Effector CD4-positive, alpha-beta T cell (primary cell): ENCODE measurements around the gene TRA2A.
"Not testable (repeated sequence)": the region's sequence is repeated elsewhere in the genome, so short reads cannot be mapped to it uniquely, and the experiment has no call there.

Experiments
- DNase-seq: peaks from one replicate; pipeline ENCODE4 v3.0.0-alpha.2; 2020
- total RNA-seq: gene quantifications from one replicate; lab custom pipeline; 2026; lab: John Stamatoyannopoulos, UW

The TRA2A gene
- 252 reads per million, percentile 94 among the genes with 10 or more reads in this experiment for total RNA-seq

DNA sequence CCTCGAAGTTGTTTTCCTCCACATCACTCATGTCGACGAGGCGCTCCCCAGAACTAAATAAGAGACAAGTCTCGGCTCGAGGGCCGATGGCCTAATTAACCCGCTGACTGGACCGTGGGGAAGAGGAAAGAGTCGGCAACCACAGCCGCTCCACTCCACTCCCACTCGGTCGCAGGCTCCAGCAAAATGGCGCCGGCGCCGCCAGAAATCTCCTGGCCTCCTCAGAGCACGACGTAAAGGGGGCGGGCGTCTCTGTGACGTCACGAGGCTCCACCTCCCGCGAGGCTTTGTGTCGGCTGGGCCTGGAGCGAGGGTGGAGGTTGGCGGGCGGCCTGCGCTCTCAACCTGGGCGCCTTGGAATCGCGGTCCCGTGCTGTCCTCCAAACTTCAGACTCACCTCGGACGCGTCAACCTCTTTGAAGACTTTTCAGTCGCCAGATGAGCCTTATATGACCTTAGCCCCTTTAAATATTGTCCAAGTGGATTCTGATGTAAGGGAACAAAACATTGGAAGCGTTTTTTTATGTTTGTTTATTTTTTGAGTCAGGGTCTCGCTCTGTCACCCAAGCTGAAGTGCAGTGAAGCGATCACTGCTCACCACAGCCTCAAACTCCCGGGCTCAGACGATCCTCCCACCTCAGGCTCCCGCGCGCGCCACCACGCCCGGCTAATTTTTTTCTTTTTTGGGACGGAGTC lies at the start of gene TRA2A:
Gene TRA2A, minus strand, starts transcription at position 188 of the 696 bp plus-strand sequence. Its CDS starts 157 bp downstream, at position 31.
- peak; percentile 96 for DNase-seq

DNA sequence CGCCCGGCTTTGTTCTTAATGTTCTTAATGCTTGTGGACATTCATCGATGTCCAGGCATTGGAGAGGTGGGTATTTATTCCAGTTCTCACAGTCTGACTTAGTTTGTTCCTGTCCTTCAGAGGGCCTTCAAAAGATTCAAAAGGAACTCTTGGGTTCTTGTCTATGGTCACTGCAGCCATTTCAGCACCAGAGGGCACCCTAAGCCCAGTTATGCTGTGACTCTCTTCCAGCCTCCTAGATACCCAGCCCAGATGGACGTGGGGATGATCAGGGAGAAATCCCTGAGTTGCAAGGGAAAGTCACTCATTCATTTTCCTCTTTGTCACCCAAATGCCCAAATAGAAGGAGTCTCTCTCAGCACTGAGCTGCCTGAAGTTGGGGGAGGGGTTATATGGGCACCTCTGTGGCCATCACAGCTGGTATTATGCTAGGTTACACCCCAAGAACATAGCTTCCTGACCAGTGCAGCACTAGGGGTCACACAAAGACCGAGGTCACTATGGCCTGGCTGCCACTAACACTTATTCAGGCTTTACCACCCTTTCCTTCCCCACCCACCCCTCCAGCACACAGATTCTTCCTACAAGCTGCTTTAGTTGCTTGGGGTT lies 38.9 kb upstream of the TRA2A start:
- DNase-seq: peak; percentile 54

DNA sequence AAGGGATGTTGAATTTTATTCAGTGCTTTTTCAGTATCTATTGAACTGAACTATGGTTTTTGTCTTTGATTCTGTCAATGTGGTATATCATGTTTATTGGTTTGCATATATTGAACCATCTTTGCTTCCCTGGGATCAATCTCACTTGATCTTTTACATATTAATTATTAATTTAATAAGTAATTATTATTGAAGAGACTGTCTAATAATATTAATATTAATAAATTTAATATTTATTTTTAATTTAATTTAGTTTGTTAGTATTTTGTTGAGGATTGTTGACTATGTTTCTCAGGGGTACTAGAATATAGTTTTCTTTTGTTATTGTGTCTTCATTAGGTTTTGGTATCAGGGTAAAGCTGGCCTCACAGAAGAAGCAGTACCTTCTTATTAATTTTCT lies 26.5 kb upstream of the TRA2A start:
- no peak for DNase-seq

DNA sequence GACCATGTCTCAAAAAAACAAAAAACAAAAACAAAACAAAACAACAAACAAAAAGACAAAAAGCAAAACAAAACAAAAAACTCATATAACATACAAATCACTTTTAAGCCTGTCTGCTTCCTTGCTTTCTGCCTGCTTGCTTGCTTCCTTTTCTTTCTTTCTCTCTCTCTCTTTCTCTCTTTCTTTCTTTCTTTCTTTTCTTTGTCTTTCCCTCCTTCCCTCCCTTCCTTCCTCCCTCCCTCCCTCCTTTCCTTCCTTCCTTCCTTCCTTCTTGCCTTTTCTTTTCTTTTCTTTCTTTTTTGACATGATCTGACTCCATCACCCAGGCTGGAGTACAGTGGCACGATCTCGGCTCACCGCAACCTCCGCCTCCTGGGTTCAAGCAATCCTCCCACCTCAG lies 15.9 kb upstream of the TRA2A start:
- DNase-seq: no peak

DNA sequence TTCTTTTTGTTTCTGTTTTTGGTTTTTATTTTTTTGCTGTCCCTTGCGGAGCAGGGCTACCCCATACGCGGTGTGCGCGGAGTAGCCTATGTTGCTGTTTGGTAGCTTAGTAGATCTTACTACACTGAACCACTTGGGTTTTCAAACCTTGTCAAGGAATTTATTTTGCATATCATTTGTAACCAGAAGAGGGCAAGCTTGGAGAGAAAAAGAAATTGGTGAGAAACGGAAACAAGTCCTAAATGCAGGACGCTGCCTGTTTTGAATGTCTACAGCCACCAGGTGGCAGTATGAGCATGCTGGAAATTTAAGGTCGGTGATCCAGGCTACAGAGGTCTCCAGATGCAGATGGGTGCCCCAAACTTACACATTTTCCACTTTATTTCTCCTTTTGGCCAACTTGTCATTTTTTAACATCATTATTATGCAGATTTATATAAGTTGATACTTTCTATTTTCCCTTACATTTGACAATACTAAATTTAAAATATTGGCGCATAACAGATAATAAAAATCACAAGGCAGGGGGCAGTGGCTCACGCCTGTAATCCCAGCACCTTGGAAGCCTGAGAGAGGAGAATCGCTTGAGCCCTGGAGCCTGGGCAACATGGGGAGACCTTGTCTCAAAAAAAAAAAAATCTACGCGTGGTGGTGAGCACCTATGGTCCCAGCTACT lies 15.3 kb upstream of the TRA2A start:
- DNase-seq: peak; percentile 70

DNA sequence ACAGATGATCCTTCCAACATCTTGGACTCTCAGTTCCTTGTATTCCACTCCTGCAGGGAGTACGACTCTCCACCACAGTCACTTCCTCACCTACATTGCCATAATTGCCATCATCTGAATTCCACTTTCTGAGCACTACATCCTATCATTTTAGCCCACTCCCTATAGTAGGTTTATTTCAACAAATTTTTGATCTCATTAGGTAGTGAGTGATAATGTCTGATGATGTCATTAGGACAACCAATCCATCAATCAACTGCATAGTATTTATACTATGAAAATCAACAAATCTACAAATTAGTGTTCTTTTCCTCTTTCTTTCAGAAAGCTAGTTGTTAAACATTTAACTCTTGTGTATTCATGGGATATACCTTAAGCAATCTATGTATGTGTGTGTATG lies 13.7 kb upstream of the TRA2A start:
- DNase-seq: no peak

DNA sequence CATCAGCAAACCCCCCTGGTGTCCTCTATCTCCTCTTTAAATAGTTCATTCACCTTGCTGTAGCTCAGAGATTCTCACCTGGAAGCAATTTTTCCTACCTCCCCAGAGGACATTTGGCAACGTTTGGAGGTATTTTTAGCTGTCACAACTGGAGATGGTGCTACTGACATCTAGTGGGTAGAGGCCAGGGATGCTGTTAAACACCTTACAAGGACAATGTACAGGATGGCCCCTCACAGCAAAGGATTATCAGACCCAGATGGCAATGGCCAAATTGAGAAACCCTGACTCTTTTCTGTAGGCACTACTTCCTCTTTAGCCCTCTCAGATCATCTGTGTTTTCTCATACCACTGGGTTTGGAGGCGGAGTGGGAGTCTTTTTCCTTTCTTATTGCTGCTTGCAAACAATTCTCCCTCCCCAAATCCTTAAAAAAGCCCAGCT lies 13.2 kb upstream of the TRA2A start:
- no peak for DNase-seq

DNA sequence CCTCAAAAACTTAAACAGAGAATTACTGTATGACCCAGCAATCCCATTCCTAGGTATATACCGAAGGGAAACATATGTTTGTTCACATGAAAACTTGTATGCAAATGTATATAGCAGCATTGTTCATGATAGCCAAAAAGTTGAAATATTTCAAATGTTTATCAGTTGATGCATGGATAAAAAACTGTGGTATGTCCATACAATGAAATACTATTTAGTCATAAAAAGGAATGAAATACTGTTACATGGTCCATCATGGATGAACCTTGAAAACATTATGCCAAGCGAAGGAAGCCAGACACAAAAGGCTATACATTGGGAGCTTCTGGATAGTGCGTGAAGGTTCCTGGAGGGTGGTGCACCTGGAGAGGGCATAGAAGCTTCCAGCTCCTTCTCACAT lies 11.0 kb upstream of the TRA2A start:
- DNase-seq: no peak

DNA sequence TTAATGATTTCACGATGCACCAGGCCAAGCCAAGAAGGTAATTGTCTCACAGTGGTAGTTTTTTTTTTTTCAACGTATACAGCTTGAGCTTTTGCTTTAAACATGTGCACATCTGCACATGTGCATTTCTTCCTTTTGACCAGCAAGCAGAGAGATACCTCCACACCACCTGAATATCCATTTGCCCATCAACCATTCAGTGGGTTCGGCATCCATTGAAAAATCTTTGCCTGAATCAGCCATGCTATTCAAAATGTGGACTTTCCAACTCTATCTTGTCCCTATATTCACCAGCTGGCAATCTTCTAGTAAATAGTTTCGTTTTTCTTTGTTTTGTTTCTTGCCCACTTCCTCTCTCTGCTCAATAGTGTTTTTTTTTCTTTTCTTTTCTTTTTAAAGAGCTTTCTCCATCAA lies 7.7 kb upstream of the TRA2A start:
- no peak for DNase-seq

DNA sequence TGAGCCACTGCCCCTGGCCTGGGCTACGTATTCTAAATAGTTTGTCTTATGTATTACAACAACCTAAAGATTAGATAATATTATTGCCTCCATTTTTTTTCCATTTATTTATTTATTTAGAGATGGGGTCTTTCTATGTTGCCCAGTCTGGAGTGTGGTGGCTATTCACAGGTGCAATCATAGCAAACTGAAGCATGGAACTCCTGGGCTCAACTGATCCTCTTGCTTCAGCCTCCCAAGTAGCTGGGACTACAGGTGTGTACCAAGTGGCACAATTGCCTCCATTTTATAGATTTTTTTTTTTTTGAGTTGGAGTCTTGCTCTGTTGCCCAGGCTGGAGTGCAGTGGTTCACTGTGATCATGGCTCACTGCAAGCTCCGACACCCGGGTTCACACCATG lies 6.5 kb upstream of the TRA2A start:
- DNase-seq: no peak

DNA sequence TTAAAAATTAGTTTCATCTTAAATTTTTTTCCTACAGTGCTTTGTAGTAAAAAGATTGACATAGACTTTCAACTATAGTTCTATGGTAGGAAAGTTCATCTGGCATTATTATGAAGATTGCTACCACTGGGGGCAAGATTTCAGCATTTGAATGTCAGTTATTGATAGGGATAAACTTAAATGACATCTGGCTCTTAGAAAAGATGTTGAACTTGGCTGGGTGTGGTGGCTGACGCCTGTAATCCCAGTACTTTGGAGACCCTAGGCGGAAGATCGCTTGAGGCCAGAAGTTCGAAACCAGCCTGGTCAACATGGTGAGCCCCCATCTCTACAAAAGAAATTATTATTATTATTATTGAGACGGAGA lies 1.4 kb upstream of the TRA2A start:
- no peak for DNase-seq

DNA sequence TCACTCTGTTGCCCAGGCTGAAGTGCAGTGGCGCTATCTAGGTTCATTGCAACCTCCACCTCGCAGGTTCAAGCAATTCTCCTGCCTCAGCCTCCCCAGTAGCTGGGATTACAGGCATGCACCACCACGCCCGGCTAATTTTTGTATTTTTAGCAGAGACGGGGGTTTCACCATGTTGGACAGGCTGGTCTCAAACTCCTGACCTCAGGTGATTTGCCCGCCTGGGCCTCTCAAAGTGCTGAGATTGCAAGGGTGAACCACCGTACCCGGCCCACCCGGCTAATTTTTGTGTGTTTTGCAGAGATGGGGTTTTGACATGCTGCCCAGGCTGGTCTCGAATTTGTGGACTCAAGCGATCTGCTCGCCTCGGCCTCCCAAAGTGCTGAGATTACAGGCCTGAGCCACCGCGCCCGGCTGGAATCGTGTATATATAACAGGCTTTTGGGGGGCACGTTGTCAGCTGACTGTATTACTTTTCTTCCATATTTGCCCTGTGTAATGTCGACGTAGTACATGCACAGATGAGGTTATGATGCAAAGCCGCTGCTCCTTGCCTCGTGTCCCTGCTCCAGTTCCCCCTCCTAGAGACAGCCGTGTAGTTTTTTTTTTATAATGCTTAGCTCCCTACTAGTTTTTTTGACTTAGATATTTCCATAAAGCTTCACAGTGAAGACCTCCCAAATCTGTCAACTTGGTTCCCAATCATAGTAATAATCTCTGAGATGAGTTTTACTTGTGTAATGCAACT lies 883 bp upstream of the TRA2A start:
- no peak for DNase-seq

DNA sequence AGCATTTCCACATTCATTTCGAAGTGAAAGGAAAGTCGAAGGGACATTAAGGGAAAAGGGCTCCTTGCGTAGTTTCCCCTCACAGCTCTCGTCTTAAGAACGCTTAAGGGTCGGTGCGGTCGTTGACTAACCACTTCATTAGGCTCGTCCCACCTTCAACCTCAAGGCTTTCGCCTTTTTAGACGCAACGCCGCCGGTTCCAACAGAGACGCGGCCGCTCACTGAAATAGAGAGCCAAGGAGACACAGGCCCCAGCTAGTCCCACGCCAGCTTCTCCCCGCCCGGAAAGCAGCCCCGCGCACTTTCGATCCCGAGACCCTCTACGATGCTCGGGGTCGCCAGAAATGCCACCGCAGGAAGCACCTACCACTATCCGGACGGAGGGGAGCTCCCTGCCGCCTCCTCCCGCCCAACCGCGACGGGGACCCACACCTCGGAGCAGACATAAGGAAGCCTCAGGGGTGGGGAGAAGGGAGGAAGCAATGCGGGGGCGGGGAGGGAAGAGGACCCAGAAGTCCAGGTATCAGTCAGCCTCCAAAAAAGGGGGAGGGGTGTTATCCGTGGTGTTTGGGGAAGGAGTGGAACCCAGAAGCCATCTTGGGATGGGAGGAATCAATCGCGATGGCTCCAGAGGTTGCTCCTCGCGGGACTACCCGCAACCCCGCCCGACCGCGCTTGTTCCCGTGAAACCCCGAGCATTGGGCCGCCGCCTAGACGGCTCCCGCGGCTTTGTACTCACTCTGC lies 559 bp downstream of the TRA2A start:
- peak; percentile 28 for DNase-seq

DNA sequence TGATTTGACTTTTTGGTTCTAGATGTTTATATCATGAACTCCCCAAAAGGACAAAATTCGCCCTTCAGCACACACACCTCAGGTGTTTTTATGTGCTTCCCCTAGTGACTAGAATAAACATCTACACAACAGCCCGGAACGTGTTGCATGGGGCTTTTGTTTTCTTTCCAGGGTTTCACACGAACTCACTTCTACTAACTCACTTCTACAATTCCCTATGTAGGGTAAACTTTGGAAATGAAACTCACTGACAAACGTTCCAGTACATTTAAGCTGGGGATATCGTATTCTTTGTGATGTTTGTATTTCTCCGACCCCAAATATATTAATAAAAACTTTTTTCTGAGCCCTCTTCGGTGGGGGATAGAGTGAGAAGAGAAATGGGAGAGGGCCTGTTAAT lies 1.4 kb downstream of the TRA2A start:
- peak; percentile 29 for DNase-seq

DNA sequence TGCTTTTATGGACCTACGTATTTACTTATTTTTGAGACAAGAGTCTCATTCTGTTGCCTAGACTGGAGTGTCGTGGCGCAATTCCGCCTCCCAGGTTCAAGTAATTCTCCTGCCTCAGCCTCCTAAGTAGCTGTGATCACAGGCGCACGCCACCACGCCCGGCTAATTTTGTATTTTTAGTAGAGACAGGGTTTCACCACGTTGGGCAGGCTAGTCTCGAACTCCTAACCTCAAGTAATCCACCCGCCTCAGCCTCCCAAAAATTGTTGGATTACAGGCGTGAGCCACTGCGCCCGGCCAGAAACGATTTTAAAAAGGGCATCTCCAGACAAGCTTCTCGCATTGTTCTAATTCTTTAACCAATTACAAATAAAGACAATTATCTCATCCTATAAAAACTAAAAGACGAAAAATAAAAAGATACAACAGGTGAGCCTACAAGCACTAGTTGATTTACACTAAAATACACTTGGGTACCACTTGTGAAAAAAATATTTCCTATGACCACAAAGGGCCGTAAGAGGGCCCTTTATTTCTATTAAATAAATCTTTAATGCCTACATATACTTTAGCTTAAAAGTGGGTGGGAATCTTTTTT lies 2.4 kb downstream of the TRA2A start:
- no peak for DNase-seq

DNA sequence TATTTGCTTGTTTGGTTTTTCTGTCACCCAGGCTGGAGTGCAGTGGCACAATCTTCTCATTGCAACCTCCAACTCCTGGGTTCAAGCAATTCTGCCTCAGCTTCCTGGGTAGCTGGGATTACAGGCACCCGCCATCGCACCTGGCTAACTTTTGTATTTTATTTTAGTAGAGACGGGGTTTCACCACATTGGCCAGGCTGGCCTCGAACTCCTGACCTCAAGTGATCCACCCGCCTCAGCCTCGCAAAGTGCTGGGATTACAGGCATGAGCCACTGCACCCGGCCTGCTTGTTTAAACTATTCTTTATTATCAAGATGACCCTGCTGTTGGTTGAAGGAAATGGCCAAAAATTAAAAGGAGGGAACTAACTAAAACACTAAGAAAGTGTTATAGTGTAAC lies 6.2 kb downstream of the TRA2A start:
- not testable (repeated sequence) for DNase-seq

DNA sequence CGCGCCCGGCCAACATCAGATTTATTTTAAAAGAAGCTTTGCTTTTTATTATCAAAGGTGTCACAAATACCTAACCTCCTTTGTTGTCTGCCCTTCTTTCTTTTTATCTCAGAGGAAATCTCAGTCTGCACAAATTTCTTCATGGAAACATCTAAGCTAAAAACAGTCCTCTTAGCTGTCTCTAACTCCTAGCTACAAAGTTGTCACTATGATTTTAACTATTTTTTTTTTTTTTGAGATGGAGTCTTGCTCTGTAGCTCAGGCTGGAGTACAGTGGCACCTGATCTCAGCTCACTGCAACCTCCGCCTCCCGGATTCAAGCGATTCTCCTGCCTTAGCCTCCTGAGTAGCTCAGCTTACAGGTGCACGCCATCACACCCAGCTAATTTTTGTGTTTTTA lies 7.3 kb downstream of the TRA2A start:
- no peak for DNase-seq

DNA sequence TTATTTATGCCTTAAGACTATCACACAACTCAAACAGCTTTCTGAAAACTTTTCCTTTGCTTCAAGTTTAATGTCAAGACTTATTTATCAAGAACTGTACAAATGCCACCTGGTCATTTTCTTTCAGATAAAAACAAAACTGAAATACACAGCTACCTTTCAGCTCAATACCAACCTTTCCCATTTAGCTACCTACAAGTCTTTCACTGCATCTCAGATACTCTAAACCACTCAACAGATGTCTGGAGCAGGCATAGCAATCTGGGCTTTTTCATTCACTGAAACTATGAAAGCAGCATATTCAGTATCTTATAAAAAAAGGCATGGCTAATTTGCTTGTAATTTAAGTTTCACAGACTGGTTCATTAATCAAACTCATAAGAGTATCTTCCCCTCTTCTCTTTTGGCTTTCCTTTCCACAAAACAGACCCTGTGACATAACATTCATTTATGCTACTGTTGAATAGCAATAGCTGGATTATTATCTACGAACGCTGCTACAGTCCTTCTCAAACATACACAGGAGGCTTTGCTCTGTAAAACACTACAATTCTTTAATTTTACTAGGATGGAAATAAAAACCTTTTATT lies 8.2 kb downstream of the TRA2A start:
- DNase-seq: no peak

DNA sequence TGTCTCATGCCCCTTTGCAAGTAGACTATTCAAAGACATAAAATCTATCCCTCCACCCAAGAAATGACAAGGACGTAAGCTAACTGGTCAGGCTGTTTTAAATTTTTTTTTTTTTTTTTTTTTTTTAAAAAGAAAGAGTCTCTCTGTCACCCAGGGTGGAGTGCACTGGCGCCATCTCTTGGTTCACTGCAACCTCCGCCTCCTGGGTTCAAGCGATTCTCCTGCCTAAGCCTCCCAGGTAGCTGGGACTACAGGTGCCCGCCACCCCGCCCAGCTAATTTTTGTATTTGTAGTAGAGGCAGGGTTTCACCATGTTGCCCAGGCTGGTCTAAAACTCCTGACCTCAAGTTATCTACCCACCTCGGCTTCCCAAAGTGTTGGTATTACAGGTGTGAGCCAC lies 11.2 kb downstream of the TRA2A start:
- DNase-seq: no peak

DNA sequence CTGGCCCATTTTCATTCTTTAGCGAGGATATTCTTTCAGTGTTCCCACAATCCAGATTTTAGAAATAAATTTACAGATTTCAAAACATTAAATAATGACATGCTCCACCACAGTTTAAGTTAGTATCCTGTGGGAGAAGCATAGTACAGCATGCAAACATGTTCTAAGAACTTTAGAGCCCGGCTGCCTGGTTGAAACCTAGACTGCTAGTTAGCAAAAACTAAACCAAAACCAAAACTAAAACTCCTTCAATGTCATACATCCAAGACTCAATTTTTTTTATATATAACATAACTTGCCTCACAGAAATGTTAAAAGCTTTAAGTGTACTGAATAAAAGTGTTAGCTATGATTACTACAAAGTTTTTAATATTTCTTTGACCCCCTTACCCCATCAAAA lies 17.0 kb downstream of the TRA2A start:
- DNase-seq: no peak

DNA sequence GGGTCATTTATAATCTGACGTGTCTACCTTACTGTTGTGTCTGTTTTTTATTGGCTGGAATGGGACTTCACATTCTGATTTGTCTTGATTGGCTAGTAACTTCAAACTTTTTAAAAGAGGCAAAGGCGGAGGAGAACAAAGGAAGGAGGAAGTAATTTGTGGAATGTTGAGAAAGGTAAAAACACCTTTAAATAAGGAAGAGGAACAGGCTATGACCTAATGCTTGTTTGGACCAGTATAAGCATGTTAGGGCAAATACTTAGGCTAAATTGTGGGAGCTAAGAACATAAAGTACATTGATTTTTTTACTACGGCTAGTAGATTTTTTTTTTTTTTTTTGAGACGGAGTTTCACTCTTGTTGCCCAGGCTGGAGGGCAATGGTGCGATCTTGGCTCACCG lies 18.0 kb downstream of the TRA2A start:
- not testable (repeated sequence) for DNase-seq

DNA sequence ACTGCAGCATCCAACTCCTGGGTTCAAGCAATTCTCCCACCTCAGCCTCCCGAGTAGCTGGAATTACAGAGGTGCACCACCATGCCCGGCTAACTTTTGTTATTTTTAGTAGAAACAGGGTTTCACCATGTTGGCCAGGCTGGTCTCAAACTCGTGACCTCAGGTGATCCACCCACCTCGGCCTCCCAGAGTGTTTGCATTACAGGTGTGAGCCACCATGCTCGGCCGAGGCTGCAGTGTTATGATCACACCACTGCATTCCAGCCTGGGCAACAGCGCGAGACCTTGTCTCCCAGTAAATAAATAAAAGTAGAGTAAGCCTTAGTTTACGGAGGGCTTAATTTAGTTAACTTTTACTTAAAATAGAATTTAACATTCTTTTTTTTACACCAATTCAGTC lies 37.8 kb downstream of the TRA2A start:
- no peak for DNase-seq
